NCI-H1048 (cell line): ENCODE data around the gene AGPAT3.

Experiments
- DNase-seq: peaks from one replicate; lab custom pipeline; 2025; lab: John Stamatoyannopoulos, UW

The AGPAT3 gene

GRCh38 chr21:43975469-43976098, 110.6 kb downstream of the AGPAT3 start:
- DNase-seq, result peak; percentile 42

DNA sequence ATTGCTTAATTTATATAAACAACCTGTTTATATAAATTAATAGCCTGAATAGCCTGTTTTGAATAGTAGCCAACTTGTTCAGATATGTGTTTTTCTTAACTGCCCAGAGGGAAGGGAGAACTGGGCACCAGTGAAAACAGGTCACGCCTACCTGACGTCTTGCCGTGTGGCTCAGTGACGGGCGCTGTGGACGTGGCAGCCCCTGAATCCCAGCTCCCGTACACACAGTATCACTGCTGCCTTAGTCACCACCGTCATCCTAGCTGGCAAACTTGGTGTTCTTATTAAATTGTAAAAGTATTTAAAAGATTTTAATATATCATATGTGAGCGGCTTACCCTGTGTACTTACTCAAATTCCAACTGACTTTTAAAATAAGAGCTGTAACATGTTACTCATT, 111.6 kb downstream of the AGPAT3 start:
- DNase-seq, result no peak

- DNase-seq, result no peak
These were observed 113.0 kb downstream of the AGPAT3 start for GRCh38 chr21:43978060-43978459.

DNA sequence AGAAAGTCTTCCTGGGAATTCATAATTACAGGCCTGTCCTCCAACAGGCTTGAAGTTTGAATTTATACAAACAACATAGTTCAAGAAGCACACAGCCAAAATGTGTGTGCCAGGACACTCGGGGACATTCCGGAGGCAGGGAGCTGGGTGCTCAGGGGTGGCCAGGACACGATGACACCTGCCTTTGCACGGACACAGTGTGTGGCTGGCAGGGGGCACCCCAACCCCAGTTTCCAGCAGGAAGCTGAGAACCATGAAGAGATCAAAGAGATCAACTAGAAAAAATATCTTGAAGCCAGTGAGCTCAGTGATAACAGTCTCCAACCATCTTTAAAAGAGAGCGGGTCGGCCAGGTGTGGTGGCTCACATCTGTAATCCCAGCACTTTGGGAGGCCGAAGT, 114.6 kb downstream of the AGPAT3 start:
- no peak for DNase-seq

- no peak for DNase-seq
These were observed 116.3 kb downstream of the AGPAT3 start for GRCh38 chr21:43981151-43981870.

DNA sequence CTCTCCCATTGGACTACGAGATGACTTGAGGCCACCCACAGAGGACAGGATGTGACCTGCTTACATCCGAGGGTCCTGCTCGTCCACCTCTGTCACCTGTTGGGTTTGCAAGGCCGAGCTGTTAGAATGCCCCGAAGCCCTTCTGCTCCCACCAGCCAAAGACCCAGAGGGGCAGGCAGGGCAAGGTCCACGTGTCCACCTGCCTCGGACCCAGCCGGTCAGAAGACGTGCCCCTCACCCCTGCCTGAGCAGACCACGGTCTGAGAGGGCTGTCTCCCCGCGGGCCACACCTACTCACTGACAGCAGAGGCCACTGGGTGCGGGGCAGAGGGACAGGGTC, 116.8 kb downstream of the AGPAT3 start:
- no peak for DNase-seq

DNA sequence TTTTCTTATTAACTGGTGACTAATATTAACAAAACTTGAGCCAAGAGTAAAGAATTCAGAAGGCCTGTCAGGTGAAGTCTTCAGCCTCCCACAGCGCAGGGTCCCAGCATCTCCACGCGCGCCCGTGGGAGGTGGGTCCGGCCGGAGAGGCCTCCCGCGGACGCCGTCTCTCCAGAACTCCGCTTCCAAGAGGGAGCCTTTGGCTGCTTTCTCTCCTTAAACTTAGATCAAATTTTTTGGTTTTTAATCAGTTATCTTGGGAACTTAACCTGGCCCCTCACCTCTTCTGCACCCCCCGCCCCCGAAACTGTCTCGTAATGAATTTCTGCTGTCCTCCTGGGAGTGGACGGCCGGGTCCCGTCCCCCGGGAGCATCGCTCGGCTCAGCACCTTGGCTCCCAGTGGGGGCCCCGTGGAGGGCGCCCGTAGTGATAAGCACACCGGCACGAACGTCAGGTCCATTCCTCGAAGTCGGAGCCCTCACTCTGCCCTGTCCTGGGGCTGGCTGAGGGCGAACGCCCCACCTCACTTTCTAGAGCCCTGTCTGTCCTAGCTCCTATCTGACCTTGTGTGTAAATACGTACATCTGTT, 117.6 kb downstream of the AGPAT3 start:
- no peak for DNase-seq

DNA sequence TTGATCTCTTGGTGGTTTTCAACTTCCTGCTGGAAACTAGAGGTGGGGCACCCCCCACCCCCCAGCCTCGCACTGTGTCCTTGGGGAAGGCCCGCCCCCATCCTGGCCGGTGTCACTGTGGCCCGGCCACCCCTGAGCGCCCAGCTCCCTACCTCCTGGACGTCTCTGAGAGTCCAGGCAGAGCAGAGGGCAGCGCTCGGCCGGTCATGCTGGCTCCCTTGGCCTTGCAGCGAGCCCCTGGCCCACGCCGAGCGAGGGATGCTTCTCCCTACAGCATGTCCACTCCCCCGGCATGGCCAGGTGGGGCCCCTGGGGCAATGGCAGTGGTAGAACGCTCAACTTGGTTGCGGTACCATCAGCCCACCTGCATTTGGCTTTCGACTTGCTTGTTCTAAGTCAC, 118.4 kb downstream of the AGPAT3 start:
- no peak for DNase-seq

- no peak for DNase-seq
These were observed 118.9 kb downstream of the AGPAT3 start for GRCh38 chr21:43983860-43984420.

DNA sequence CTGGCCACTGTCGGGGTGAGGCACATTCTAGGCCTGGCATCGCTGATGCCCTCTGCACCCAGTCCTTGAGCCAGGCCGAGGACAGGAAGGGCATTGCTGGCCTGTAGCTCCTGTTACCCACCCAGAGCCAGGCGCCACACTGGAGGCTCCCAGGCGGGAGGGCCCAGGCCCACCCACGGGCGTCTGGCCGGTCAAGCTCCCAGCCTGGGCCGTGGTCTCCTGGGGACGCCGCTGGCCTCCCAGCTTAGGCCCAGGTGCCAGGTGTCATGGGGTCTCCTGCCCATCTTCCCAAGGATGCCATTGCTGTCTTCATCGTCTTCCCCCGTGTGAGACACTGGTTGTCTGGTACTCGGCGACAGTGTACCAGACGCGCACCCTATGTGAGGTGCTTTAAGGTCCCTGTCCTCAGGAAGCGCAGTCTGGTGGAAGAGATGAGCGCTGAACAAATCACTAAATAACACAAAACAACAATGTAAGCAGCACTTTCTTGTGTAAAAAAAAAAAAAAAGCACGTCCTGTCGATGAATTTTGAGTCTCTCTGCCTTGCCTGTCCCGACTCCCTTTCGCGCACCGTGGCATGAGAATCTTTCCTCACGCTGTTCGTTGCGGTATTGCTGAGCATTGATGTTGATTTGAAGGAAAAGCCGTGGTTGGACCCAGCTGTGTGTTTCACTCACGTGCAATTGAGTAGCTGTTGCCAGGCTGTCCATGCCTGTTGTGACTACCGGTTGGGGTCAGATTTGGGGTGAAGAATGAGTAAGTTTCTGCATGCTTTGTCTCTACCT, 120.1 kb downstream of the AGPAT3 start:
- no peak for DNase-seq

DNA sequence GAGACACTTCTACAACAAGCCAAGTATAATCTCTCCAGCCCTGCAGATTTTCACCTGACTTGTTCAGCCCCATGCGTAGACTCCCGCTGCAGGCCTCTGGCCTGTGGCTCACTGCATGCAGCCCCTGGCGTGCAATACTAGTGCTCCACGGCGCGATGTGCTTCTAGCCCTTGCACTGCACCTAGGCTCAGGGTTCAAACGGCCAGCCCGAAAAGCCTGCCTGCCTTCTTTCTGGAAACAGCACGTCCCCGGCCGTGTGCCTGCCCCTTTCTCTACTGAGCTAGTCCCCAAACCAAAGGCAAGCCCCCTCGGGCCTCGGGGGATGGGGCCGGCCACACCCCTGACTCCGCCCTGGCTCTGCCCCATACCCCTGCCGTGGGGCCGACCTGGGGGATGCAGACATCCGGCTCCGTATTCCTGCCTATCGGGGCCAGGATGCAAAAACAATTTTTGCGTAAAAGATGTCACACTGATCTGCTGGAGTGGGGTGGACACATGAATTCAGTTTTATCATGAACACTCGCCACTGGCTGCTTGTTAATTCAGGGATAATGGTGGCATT, 120.7 kb downstream of the AGPAT3 start:
- no peak for DNase-seq

DNA sequence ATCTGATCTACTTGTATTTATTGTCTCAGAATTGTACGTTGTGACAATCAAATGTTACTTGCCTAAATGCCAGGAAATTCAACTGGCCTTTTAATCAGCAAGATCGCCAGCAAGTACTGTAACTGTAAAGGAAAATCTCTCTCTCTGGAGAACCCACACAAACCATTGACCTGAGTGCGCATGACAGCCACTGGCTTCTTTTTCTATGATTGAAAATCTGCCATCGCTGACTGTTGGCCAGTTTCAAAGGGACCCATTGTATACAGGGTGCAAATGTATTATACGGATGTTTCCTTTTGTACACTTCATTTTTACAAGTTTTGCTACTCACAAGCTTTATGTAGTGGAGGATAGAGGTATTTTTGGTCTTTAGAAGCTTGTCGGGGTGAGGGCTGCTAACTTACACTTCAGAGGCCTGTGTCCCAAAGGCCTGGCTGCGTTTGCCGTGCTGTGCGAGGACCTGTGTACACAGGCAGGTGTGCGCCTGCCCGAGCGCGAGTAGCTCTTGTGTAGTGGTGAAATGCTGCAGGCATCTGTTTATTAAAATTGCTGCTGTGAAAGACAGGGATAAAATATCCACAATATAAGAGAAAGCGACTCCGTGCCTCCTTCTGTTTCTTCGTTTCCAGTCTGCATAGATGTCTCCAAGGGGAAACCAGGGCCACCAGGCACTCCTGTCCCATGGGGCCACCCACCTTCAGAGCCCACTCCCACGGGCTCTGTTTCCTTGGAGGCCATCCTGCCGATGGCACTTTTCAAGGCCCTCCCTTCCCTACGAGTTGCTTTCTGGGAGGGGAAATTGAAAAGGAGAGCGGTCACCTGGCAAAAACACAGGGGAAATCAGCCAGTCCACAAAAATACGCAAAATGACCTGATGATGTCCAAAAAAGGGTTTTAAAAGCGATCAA, 121.8 kb downstream of the AGPAT3 start:
- DNase-seq, result no peak

- DNase-seq, result no peak
These were observed 122.5 kb downstream of the AGPAT3 start for GRCh38 chr21:43987509-43987908.

DNA sequence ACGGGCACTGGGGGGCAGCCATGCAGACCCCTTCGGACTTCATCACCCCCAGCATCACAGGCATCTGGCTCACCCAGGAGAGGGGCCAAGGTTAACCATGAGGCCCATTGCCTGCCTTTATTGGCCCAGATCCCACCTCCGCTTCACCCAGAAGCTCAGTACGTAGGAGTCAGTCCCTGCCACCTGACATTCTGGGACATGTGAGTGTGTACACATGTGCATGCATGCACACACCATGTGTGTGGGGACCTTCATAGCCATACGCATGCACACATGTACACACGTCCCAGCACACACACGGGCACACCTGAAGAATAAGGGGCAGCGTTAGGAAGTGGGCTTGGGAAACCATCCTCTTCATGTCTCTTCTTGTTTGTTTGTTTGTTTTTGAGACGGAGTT, 123.0 kb downstream of the AGPAT3 start:
- DNase-seq, result no peak

DNA sequence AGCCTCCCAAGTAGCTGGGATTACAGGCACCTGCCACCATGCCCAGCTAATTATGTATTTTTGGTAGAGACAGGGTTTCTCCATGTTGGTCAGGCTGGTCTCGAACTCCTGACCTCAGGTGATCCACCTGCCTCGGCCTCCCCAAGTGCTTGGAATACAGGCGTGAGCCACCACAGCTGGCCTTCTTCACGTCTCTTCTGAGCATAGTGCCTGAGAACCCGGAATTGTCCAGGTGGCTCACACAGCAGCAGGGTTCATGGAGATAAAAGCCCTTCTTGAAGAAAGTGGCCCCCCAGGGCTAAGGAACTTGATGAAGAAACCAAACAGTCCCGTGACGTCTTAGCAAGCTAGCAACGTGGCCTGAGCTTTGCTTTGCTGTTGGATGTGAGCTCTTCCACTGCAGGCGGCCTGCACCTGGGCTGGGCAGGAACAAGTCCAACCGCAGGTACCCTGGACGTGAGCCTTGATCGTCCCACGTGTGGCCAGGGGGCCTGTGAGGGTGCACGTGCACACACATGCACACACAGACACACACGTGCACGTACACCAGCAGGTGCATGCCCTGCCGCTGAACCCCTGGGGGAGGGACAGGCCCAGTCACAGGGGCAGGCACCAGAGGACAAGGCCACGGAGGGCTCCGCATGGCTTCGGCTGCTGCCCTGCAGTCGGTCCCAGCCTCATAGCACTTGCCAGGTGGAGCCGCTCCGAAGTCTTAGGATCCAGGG, 123.6 kb downstream of the AGPAT3 start:
- no peak for DNase-seq

GRCh38 chr21:43989401-43989800, 124.4 kb downstream of the AGPAT3 start:
- DNase-seq, result no peak

GRCh38 chr21:43991447-43991991, 126.5 kb downstream of the AGPAT3 start:
- DNase-seq, result no peak

- DNase-seq, result no peak
These were observed 127.1 kb downstream of the AGPAT3 start for GRCh38 chr21:43992121-43992520.

GRCh38 chr21:43993420-43993934, 128.5 kb downstream of the AGPAT3 start:
- no peak for DNase-seq

DNA sequence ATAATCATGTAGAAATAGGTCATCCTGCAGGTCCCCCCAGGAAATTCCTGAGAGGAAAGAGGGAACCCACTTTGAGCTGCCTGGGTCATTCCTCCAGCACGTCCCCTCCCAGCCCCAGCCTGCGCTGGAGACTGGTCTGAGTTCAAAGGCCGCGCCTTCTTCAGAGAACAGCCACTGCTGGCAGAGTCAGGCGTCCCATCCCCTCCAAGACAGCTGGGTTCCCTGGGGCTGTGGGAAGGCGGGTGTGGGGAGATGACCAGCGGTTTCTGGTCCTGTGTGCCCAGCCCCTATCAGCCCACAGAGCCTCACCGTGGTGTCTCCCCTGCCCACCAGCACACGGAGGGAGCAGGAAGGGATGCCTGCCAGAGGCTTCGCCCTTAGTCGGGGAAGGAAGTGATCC, 129.1 kb downstream of the AGPAT3 start:
- DNase-seq, result no peak
